ENCODE measurements around the gene XRCC4. TPM values are rescaled to one million over a fixed set of nuclear protein-coding genes. Genes with fewer than 3 reads are reported as not detected.

XRCC4 gene
- total RNA-seq, 1 donor from 2014 or later = 5.9 TPM

- intact Hi-C loops (cut with DNase I) = no loop called here
- no peak for ATAC-seq
- H3K4me1 ChIP-seq = no peaks in the 10 kb centered on the region
- H3K27ac ChIP-seq = no peak overlapping the region
- no peaks in the 10 kb centered on the region for H3K36me3 ChIP-seq
- no peak for DNase-seq
- no peaks in the 10 kb centered on the region for H3K27me3 ChIP-seq
- no peaks in the 10 kb centered on the region for H3K9me3 ChIP-seq
- H3K4me3 ChIP-seq = no peak overlapping the region
- no peak for TF ChIP-seq CTCF (IDR thresholded peaks at IDR 0.05)
Observed at GRCh38 chr5:83124593-83124992, 47.2 kb downstream of the XRCC4 start.

- Histone ChIP-seq H3K9me3 (no peaks in the 10 kb centered on the region), H3K27me3 (no peaks in the 10 kb centered on the region), H3K27ac (no peak overlapping the region), H3K4me1 (no peaks in the 10 kb centered on the region), H3K4me3 (no peak overlapping the region), H3K36me3 (no peaks in the 10 kb centered on the region)
- DNase-seq = no peak
- intact Hi-C loops (cut with DNase I) = no loop called here
- no peak for ATAC-seq
- TF ChIP-seq CTCF (IDR thresholded peaks at IDR 0.05) = no peak
Observed at GRCh38 chr5:83125560-83125959, 48.2 kb downstream of the XRCC4 start.

GRCh38 chr5:83126501-83126900, 49.2 kb downstream of the XRCC4 start:
- H3K27me3 ChIP-seq = no peaks in the 10 kb centered on the region
- no peaks in the 10 kb centered on the region for H3K9me3 ChIP-seq
- TF ChIP-seq CTCF (IDR thresholded peaks at IDR 0.05) = no peak
- no peak for DNase-seq
- H3K4me1 ChIP-seq = no peaks in the 10 kb centered on the region
- H3K36me3 ChIP-seq = no peaks in the 10 kb centered on the region
- no peak for ATAC-seq
- H3K27ac ChIP-seq = no peak overlapping the region
- no peak overlapping the region for H3K4me3 ChIP-seq
- intact Hi-C loops (cut with DNase I) = no loop called here

GRCh38 chr5:83133797-83134196, 56.5 kb downstream of the XRCC4 start:
- Histone ChIP-seq H3K27ac (no peak overlapping the region), H3K4me1 (no peaks in the 10 kb centered on the region), H3K27me3 (no peaks in the 10 kb centered on the region), H3K36me3 (no peaks in the 10 kb centered on the region), H3K4me3 (no peak overlapping the region), H3K9me3 (no peaks in the 10 kb centered on the region)
- ATAC-seq = no peak
- DNase-seq = peak; percentile 51
- no peak for TF ChIP-seq CTCF (IDR thresholded peaks at IDR 0.05)
- intact Hi-C loops (cut with DNase I) = no loop called here

- no peak for TF ChIP-seq CTCF (IDR thresholded peaks at IDR 0.05)
- no peak overlapping the region for H3K27ac ChIP-seq
- no peaks in the 10 kb centered on the region for H3K4me1 ChIP-seq
- H3K36me3 ChIP-seq = no peaks in the 10 kb centered on the region
- H3K27me3 ChIP-seq = no peaks in the 10 kb centered on the region
- no peak for ATAC-seq
- H3K4me3 ChIP-seq = no peak overlapping the region
- DNase-seq = no peak
- H3K9me3 ChIP-seq = no peaks in the 10 kb centered on the region
- intact Hi-C loops (cut with DNase I) = no loop called here
Observed at GRCh38 chr5:83142526-83142925, 65.2 kb downstream of the XRCC4 start.

- Histone ChIP-seq H3K27me3 (no peaks in the 10 kb centered on the region), H3K4me1 (no peaks in the 10 kb centered on the region), H3K4me3 (no peak overlapping the region), H3K9me3 (no peaks in the 10 kb centered on the region), H3K27ac (no peak overlapping the region), H3K36me3 (no peaks in the 10 kb centered on the region)
- DNase-seq = no peak
- intact Hi-C loops (cut with DNase I) = no loop called here
- no peak for TF ChIP-seq CTCF (IDR thresholded peaks at IDR 0.05)
- ATAC-seq = no peak
Observed at GRCh38 chr5:83145241-83145640, 67.9 kb downstream of the XRCC4 start.
